ENCODE measurements around the gene SYK. TPM values are rescaled to one million over a fixed set of nuclear protein-coding genes. Genes with fewer than 3 reads are reported as not detected.

SYK gene
- total and polyA plus RNA-seq, 2 of the 4 experiments (the other 2 are of a cell fraction): not detected

DNA sequence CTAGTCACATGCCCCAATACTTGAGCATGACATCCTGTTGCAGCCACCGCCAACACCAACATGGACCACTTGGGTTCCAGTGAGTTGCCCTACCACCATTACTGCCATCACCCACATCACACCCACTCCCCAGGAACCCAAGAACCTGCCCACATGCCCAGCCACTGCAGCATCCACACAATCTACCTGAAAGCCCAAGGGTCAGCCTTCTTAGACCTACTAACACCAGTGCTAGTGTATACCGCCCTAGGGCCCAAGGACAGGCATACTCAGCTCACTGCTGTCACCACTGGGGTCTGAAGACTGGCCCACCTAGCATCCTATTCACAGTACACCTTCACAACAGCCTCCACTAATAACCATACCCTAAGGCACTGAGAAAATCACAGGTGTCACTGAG lies 82.0 kb downstream of the SYK start:
- CTCF ChIA-PET: no interaction called here
- no peak overlapping the region for H4K91ac ChIP-seq (ENCODE audit: insufficient read depth, low read depth, low read length)

More for the DNA sequence above, 82.0 kb downstream of the SYK start:
- no TSS peak for BruUV-seq (replicated peaks)
- no peaks in the 10 kb centered on the region for H3K9me3 ChIP-seq (ENCODE audit: control insufficient read depth, insufficient read depth, low read length)
- H3K18ac ChIP-seq (ENCODE audit: low read depth, low read length): no peak overlapping the region
- no peak for DNase-seq
- no peak overlapping the region for H3K14ac ChIP-seq (replicated peaks; ENCODE audit: low read depth, low read length)
- H3K27ac ChIP-seq (ENCODE audit: insufficient read depth, low read length): no peak overlapping the region
- no CpG with 5 or more reads among the region's 2 CpGs for WGBS, 2 experiments (ENCODE audit: extremely low coverage in 2 of 2, insufficient read length in 1 of 2)
- no peak overlapping the region for H2BK15ac ChIP-seq (ENCODE audit: low read depth, low read length)
- no peak overlapping the region for H4K8ac ChIP-seq (ENCODE audit: low read depth in 2 of 2, low read length in 2 of 2)
- H2AFZ ChIP-seq (replicated peaks; ENCODE audit: low read length, poor library complexity): no peak overlapping the region
- H4K20me1 ChIP-seq (ENCODE audit: insufficient read depth, low read length): no peaks in the 10 kb centered on the region
- H2BK120ac ChIP-seq (ENCODE audit: low read depth, low read length): no peak overlapping the region
- no peaks in the 10 kb centered on the region for H3K36me3 ChIP-seq (ENCODE audit: control insufficient read depth, insufficient read depth, low read length)
- peaks cover 13% of the 10 kb centered on the region; the same call in 1 of the 2 replicates for H3K27me3 ChIP-seq (ENCODE audit: control insufficient read depth, insufficient read depth, low read length)
- no peak overlapping the region for H3K4me2 ChIP-seq (ENCODE audit: low read depth, low read length)
- H3K79me1 ChIP-seq (ENCODE audit: low read depth in 1 of 2, low read length in 2 of 2): no peaks in the 10 kb centered on the region
- in situ Hi-C loops (cut with MboI; ENCODE audit: low sequenced_read_pairs): no loop called here
- ATAC-seq (ENCODE audit: low read depth): no peak
- TF ChIP-seq CEBPB (IDR thresholded peaks at IDR 0.05; ENCODE audit: low read depth, low read length) (no peak), MXI1 (IDR thresholded peaks at IDR 0.05; ENCODE audit: borderline replicate concordance, low read depth, low read length) (no peak), RAD21 (IDR thresholded peaks at IDR 0.05; ENCODE audit: low read length) (no peak), MAFK (IDR thresholded peaks at IDR 0.05; ENCODE audit: low read depth, low read length) (no peak), NFE2L2 (IDR thresholded peaks at IDR 0.05; ENCODE audit: low read depth, low read length) (no peak), CHD1 (IDR thresholded peaks at IDR 0.05; ENCODE audit: low read depth, low read length) (no peak), RFX5 (IDR thresholded peaks at IDR 0.05; ENCODE audit: low read depth, low read length) (no peak), FOS (IDR thresholded peaks at IDR 0.05; ENCODE audit: low read depth, low read length) (no peak), BHLHE40 (IDR thresholded peaks at IDR 0.05; ENCODE audit: low read depth, low read length) (no peak), POLR2A (IDR thresholded peaks at IDR 0.05; ENCODE audit: low read depth, low read length) (no peak), MAZ (IDR thresholded peaks at IDR 0.05; ENCODE audit: borderline replicate concordance, low read depth, low read length) (no peak), ELK1 (IDR thresholded peaks at IDR 0.05; ENCODE audit: borderline replicate concordance, low read depth, low read length) (no peak), SMC3 (IDR thresholded peaks at IDR 0.05; ENCODE audit: low read depth, low read length) (no peak), RCOR1 (IDR thresholded peaks at IDR 0.05; ENCODE audit: insufficient replicate concordance, low read length) (no peak)
- TF ChIP-seq, protein P1, sequence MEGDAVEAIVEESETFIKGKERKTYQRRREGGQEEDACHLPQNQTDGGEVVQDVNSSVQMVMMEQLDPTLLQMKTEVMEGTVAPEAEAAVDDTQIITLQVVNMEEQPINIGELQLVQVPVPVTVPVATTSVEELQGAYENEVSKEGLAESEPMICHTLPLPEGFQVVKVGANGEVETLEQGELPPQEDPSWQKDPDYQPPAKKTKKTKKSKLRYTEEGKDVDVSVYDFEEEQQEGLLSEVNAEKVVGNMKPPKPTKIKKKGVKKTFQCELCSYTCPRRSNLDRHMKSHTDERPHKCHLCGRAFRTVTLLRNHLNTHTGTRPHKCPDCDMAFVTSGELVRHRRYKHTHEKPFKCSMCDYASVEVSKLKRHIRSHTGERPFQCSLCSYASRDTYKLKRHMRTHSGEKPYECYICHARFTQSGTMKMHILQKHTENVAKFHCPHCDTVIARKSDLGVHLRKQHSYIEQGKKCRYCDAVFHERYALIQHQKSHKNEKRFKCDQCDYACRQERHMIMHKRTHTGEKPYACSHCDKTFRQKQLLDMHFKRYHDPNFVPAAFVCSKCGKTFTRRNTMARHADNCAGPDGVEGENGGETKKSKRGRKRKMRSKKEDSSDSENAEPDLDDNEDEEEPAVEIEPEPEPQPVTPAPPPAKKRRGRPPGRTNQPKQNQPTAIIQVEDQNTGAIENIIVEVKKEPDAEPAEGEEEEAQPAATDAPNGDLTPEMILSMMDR (conservative IDR thresholded peaks at IDR 0.05; ENCODE audit: low read depth, low read length): no peak
- TF ChIP-seq, protein P2, sequence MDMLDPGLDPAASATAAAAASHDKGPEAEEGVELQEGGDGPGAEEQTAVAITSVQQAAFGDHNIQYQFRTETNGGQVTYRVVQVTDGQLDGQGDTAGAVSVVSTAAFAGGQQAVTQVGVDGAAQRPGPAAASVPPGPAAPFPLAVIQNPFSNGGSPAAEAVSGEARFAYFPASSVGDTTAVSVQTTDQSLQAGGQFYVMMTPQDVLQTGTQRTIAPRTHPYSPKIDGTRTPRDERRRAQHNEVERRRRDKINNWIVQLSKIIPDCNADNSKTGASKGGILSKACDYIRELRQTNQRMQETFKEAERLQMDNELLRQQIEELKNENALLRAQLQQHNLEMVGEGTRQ (IDR thresholded peaks at IDR 0.05; ENCODE audit: low read depth, low read length): no peak
- dilution Hi-C loops (cut with HindIII; ENCODE audit: low sequenced_read_pairs, unreplicated experiment): no loop called here
- H3K4me3 ChIP-seq (ENCODE audit: insufficient read depth, low read depth, low read length): no peak overlapping the region
- no peaks in the 10 kb centered on the region for H3K9me1 ChIP-seq (ENCODE audit: insufficient read depth, low read length)
- H2BK20ac ChIP-seq (ENCODE audit: low read depth, low read length): no peak overlapping the region
- POLR2A ChIA-PET (ENCODE audit: unreplicated experiment): no interaction called here
- H2AK5ac ChIP-seq (ENCODE audit: low read depth, low read length): no peak overlapping the region
- intact Hi-C loops (cut with micrococcal nuclease): no loop called here
- no peak overlapping the region for H3K23ac ChIP-seq (ENCODE audit: low read depth, low read length)
- no peak overlapping the region for H3K56ac ChIP-seq (ENCODE audit: extremely low read depth, insufficient read depth, low read length)
- no peak overlapping the region for H3K4ac ChIP-seq (ENCODE audit: low read depth, low read length)
- no peak overlapping the region for H3K9ac ChIP-seq (ENCODE audit: low read depth, low read length)
- H2BK5ac ChIP-seq (ENCODE audit: low read depth, low read length, poor library complexity, severe bottlenecking): no peak overlapping the region
- no peak overlapping the region for H2AK9ac ChIP-seq (replicated peaks; ENCODE audit: low read depth, low read length, poor library complexity)
- no peaks in the 10 kb centered on the region for H3K4me1 ChIP-seq (ENCODE audit: control insufficient read depth, insufficient read depth, low read length)
- H4K5ac ChIP-seq (ENCODE audit: low read depth, low read length): no peak overlapping the region
